Mucosa of descending colon (tissue), 3 donors: ENCODE data around the gene GPC4. TPM values are rescaled to one million over a fixed set of nuclear protein-coding genes. Genes with fewer than 3 reads are reported as not detected.
A peak's percentile ranks its signal among the peaks of the same experiment; 100 is the strongest.

Experiments used
- ATAC-seq: fragments of 200-7000 bp; cut with Tn5 transposase; one replicate; pipeline ENCODE4 v1.9.1; 2020; ENCODE audit warnings: mild to moderate bottlenecking, moderate library complexity
- DNase-seq, 3 donors: peaks; one replicate each; pipeline ENCODE4 v3.0.0-alpha.2; 2020
- H3K36me3 ChIP-seq: fragments of 200-600 bp; one replicate; pipeline ENCODE4 v1.8.0; 2021; ENCODE audit warnings: low read depth, mild to moderate bottlenecking
- H3K4me1 ChIP-seq: fragments of 200-600 bp; one replicate; pipeline ENCODE4 v1.8.0; 2021; ENCODE audit warnings: low read depth, mild to moderate bottlenecking
- H3K4me3 ChIP-seq: fragments of 200-600 bp; one replicate; pipeline ENCODE4 v1.8.0; 2021; ENCODE audit warnings: mild to moderate bottlenecking
- H3K9me3 ChIP-seq: fragments of 200-600 bp; one replicate; pipeline ENCODE4 v1.8.0; 2021; ENCODE audit warnings: mild to moderate bottlenecking
- intact Hi-C, 2 donors: fragments of 100-400 bp; cut with DNase I in 1 of 2; cut with micrococcal nuclease in 1 of 2; formaldehyde crosslinking; loops; one replicate each; pipeline versions ENCODE4 v1.11.0 to v1.11.1; 2022; cut with DNase I, micrococcal nuclease
- total RNA-seq, 3 donors: library from RNA; stranded (reverse); fragmentation: NEBNext Ultra II Directional in 2 of 3; extraction: Animal tissue kit (Norgen Biotek cat#: 25700) in 2 of 3; gene quantifications; one replicate each; pipeline versions ENCODE4 v1.2.1 to v1.2.4, GENCODE V29; 2021 to 2023
- TF ChIP-seq, protein P1 (sequence below): fragments of 200-600 bp; IDR thresholded peaks from one replicate; pipeline ENCODE4 v1.8.0; 2022; ENCODE audit warnings: antibody characterized with exemption, mild to moderate bottlenecking
- donor health status: DM: no; HTN: no; CAD: no; lungs with moderate emphysema.
- donor health status: DM: no; HTN: no; CAD: no.
- donor health status: DM: no; HTN: yes; CAD: no.

Gene GPC4
- total RNA-seq, 3 donors from 2014 or later: 12.7 to 33.5 (median 18.4) TPM

DNA sequence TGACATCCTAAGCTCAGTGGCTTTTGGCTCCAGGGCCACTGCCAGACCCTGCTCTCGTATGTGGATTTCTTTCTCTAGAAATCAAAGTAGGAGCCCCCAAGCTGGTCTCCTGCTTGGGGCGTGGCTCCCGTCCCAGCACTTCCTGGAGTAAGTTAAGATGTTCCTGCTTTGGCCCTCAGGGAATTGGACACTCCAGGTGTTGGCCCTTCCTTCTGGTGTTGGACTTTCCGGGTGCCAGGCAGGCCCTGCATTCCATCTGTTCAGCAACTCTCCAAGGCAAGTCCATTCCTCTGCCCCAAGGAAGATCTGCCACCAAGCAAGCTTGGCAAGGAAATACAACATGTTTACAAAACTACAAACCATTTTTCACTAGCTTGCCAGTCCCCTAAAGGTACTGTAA lies 22.1 kb upstream of the GPC4 start:
- ATAC-seq: no peak
- no peaks in the 10 kb centered on the region for H3K9me3 ChIP-seq

DNA sequence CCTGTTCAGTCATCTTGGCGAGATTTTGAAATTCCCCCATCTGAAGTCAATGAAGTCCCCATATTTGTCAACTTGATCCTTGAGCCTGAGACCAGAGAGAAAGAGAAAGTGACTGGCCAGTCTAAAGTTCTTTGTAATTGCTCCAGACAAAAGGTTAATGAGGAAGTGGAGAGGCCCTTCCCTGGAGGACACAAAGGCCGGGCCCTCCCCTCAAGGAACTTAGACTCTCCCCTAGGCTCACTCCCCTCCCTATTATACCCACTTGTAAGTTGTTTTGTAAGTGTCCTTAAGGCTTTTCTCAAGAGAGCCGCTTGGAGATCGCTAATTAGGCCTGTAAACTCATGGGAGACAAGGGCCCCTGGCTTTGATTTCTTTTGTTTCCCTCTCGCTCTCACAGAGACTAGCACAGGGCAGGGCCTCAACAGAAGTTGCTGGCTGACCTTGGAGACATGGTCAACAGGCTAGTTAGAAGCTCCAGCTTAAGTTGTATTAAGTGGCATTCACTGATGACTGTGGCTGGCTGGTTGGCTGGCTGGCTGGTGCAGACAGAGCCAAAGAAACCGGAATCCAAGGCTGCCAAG lies 20.3 kb upstream of the GPC4 start:
- peak in 1 of 3 donors; percentile 2 for DNase-seq
- Histone ChIP-seq H3K4me1 (no peaks in the 10 kb centered on the region), H3K4me3 (no peak overlapping the region), H3K36me3 (no peaks in the 10 kb centered on the region), H3K9me3 (no peaks in the 10 kb centered on the region)
- intact Hi-C loops: no loop called here
- TF ChIP-seq, protein P1, sequence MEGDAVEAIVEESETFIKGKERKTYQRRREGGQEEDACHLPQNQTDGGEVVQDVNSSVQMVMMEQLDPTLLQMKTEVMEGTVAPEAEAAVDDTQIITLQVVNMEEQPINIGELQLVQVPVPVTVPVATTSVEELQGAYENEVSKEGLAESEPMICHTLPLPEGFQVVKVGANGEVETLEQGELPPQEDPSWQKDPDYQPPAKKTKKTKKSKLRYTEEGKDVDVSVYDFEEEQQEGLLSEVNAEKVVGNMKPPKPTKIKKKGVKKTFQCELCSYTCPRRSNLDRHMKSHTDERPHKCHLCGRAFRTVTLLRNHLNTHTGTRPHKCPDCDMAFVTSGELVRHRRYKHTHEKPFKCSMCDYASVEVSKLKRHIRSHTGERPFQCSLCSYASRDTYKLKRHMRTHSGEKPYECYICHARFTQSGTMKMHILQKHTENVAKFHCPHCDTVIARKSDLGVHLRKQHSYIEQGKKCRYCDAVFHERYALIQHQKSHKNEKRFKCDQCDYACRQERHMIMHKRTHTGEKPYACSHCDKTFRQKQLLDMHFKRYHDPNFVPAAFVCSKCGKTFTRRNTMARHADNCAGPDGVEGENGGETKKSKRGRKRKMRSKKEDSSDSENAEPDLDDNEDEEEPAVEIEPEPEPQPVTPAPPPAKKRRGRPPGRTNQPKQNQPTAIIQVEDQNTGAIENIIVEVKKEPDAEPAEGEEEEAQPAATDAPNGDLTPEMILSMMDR: no peak
- peak; percentile 87 for ATAC-seq

More for the DNA sequence above, 22.1 kb upstream of the GPC4 start:
- intact Hi-C loops: no loop called here
- TF ChIP-seq, protein P1: no peak
- peak in 1 of 3 donors; percentile 1 for DNase-seq
- no peaks in the 10 kb centered on the region for H3K4me1 ChIP-seq
- H3K4me3 ChIP-seq: no peak overlapping the region
- H3K36me3 ChIP-seq: no peaks in the 10 kb centered on the region

DNA sequence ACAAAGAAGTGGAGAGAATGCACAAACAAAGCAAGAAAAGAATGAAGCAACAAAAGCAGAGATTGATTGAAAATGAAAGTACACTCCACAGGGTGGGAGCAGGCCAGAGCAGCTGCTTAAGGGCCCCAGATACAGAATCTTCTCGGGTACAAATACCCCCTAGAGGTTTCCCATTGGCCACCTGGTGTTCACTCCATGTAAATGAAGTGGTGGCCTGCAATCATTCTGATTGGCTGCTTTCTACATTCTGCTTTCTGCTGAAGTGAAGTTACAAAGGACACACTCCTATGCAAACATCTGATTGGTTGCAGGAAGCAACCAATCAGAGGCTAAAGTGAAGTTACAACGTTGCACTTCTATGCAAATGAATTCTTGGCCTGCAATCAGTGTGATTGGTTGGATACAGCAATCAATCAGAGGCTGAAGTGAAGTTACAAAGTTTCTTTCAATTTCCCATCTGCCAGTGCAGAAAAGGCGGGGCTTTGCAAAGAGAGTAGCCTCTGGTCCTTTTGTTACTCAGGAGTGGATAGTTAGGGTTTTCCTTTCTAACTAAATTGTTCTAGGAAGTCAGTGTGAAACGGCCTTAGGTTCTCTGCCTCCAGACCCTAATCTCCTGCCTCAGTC lies 19.0 kb upstream of the GPC4 start:
- TF ChIP-seq, protein P1: no peak
- ATAC-seq: no peak
- intact Hi-C loops: no loop called here
- no peak overlapping the region for H3K4me3 ChIP-seq
- H3K4me1 ChIP-seq: no peaks in the 10 kb centered on the region
- no peak for DNase-seq
- no peaks in the 10 kb centered on the region for H3K36me3 ChIP-seq
- no peaks in the 10 kb centered on the region for H3K9me3 ChIP-seq

DNA sequence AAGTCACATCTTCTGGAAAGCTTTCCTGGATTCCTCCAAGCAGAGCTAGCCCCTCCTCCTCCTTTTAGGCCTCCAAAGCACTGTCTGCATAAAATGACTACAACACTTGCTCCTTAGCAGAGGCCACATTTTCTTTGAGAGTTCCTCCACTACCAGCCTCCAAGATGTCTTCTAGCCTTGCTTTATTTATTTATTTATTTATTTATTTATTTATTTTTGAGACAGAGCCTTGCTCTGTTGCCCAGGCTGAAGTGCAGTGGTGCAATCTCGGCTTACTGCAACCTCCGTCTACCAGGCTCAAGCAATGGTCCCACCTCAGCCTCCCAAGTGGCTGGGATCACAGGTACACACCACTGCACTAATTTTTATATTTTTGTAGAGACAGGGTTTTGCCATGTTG lies 4.6 kb upstream of the GPC4 start:
- intact Hi-C loops: loop anchor here in 1 of 2 donors (10.0 kb wide), 1 partner anchor 85 kb away; no protein-coding TSS in a partner anchor
- DNase-seq (no peak), ATAC-seq (no peak)
- H3K4me1 ChIP-seq: no peaks in the 10 kb centered on the region
- no peaks in the 10 kb centered on the region for H3K9me3 ChIP-seq
- TF ChIP-seq, protein P1: no peak
- no peak overlapping the region for H3K4me3 ChIP-seq
- H3K36me3 ChIP-seq: no peaks in the 10 kb centered on the region

DNA sequence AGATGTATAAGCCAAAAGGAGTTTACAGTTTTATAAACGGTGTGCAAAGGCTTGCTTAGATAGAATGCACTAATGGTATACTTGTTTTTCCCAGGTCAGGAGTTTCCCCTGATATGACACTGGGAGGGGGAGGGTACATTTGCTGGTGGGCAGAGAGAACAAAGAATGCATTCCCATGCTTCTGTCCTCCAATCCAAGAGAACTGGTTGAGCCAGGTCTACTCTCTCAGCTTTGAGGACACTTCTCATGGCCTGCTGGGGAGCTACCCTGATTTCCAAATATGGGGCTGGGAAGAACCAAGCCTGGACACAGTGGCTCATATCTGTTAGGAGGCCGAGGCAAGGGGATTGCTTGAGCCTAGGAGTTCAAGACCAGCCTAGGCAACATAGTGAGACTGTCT lies 3.3 kb upstream of the GPC4 start:
- Histone ChIP-seq H3K4me3 (no peak overlapping the region), H3K36me3 (no peaks in the 10 kb centered on the region), H3K4me1 (no peaks in the 10 kb centered on the region), H3K9me3 (no peaks in the 10 kb centered on the region)
- intact Hi-C loops: loop anchor here in 1 of 2 donors (10.0 kb wide), 1 partner anchor 84 kb away; no protein-coding TSS in a partner anchor
- TF ChIP-seq, protein P1: no peak
- DNase-seq (no peak), ATAC-seq (no peak)
